GM12864 (cell line): Measurements from ENCODE around the gene C16orf74.

Experiments
- DNase-seq: peaks from one replicate; pipeline ENCODE4 v3.0.0-alpha.2; 2011; ENCODE audit warnings: low read depth
- H3K4me3 ChIP-seq: 2 replicates; pipeline ENCODE4 v1.5.1; 2011; ENCODE audit warnings: mild to moderate bottlenecking, low read depth, low read length, control low read depth
- TF ChIP-seq, protein P1 (sequence below): IDR thresholded peaks from 2 replicates; pipeline ENCODE4 v1.5.1; 2011; ENCODE audit warnings: low read depth, mild to moderate bottlenecking, moderate library complexity, low read length, control low read depth, inconsistent platforms; ENCODE audit errors: missing control alignments

Gene C16orf74

DNA sequence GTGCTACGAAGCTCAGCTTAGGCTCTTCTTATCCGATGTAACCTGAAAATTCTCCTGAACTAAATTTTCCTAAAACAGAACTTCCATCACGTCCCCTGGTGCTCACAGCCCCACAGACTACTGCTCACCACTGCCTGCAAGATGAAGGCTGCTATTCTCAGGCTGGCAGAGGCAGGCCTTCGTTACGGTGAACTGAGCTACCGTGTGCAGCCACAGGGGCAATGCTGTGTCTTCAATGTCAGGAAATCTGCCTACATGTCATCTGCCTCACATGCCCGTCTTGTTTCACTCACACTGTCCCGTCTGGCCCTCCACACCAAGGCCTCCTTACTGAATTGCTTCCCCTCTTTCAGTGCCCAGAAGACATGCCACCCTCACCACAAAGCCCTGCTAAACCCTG lies 32.5 kb upstream of the C16orf74 start:
- no peak for DNase-seq
- TF ChIP-seq, protein P1, sequence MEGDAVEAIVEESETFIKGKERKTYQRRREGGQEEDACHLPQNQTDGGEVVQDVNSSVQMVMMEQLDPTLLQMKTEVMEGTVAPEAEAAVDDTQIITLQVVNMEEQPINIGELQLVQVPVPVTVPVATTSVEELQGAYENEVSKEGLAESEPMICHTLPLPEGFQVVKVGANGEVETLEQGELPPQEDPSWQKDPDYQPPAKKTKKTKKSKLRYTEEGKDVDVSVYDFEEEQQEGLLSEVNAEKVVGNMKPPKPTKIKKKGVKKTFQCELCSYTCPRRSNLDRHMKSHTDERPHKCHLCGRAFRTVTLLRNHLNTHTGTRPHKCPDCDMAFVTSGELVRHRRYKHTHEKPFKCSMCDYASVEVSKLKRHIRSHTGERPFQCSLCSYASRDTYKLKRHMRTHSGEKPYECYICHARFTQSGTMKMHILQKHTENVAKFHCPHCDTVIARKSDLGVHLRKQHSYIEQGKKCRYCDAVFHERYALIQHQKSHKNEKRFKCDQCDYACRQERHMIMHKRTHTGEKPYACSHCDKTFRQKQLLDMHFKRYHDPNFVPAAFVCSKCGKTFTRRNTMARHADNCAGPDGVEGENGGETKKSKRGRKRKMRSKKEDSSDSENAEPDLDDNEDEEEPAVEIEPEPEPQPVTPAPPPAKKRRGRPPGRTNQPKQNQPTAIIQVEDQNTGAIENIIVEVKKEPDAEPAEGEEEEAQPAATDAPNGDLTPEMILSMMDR, result no peak
- no peak overlapping the region for H3K4me3 ChIP-seq

DNA sequence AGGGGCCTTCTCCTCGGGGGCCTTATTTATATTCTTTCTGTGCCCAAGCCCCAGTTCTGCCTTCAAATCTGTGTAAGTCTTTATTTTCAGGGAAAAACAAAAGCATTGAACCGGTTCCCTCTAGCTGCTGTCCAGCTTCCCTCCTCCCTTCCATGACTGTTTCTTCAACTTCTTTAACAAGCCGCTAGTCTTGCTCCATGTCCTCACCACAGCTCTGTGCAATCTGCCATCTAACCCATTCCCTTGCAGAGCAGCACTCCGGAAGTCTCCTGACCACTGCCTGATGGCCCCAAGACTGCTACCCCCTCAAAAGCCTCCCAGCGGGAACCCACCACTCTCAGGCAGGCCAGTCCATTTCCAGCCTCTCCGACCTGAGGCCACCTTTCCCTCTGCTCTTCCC lies 31.6 kb upstream of the C16orf74 start:
- TF ChIP-seq, protein P1, result no peak
- H3K4me3 ChIP-seq, result no peak overlapping the region
- DNase-seq, result no peak

DNA sequence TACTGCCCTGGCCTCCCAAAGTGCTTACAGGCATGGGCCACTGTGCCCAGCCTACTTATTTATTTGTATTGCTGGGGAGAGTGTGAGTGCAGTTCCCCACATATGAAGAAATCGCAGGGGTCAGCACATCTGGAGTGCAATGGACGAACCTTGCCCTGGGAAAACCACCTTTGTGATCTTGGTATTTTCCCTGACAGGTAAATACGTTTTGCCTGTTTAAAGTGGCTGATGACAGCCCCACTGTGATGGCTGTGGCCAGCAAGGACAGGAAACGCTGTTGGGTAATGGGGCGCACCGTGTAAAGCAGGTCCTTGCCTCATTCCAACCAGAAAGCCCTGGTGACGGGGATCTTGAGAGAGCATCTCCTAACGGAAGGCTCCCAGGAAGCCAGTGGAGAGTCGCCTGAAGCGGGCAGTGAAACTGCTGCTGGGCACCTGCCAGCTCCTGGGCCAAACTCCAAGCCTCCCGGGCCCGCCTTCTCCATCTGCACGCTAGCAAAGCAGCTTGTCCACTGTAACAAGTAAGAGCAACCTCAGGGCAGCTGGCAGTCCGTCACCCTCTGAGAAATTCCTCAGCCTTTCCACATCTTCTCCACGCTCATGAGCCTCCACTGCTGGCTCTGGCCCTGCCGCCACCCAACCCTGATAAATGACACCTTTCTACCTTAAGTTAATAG lies 30.9 kb upstream of the C16orf74 start:
- DNase-seq, result no peak
- TF ChIP-seq, protein P1, result no peak
- H3K4me3 ChIP-seq, result no peak overlapping the region

DNA sequence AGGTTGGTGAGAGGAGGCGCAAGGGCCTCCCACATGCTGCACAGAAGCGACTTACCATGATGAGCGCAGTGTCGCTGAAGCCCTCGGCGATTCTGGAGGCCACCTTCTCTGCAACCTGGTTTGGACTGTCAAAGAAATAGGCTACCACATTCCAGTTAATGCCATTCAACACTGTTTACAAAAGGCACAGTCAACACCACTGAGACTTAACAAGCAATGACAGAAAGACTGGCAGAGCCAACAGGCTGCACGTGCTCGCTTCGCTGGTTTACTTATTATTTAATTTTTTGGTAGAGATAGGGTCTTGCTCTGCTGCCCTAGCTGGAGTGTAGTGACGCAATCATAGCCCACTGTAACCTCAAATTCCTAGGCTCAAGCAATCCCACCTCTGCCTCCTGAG lies 30.3 kb upstream of the C16orf74 start:
- H3K4me3 ChIP-seq, result no peak overlapping the region
- no peak for DNase-seq
- TF ChIP-seq, protein P1, result no peak

DNA sequence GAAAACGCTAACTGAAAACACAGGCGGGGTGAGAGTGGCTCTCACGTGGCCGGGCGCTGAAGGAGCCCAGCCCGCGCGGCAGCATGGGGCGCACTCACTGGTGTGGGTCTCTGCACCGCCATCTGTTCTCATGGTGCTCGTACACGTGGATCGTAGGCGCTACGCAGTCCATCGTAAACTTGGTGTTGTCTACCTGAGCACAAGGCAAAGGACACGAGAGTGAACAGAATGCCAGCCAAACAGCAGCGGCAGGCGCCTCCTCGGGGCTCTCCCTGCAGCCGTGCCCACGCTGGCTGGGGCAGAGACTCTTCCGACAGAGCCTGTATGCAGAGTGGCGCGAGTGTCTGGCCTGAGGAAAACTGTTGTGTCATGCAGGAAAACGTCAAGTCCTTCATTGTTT lies 29.4 kb upstream of the C16orf74 start:
- TF ChIP-seq, protein P1, result no peak
- DNase-seq, result no peak
- no peak overlapping the region for H3K4me3 ChIP-seq

DNA sequence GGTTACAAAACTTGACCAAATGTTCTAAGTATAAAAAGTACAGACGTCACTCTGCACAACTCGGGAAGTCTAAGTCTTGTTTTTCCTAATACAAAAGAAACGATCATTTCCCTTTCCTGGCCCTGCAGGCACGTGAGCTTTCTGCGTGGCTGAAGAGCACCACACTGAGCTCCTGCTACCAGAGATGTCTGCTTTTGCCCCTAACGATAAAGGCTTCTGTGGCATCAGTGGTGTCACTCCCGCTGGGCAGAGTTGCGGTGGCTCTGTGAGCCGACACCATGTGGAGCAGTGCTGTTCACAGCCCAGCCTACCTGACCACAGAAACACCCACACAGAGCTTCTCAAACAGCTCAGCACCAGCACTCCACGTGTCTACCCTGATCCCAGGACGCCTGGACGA lies 28.0 kb upstream of the C16orf74 start:
- no peak overlapping the region for H3K4me3 ChIP-seq
- no peak for DNase-seq
- TF ChIP-seq, protein P1, result no peak
